ENCODE results near the gene TRAPPC3L.

DNA sequence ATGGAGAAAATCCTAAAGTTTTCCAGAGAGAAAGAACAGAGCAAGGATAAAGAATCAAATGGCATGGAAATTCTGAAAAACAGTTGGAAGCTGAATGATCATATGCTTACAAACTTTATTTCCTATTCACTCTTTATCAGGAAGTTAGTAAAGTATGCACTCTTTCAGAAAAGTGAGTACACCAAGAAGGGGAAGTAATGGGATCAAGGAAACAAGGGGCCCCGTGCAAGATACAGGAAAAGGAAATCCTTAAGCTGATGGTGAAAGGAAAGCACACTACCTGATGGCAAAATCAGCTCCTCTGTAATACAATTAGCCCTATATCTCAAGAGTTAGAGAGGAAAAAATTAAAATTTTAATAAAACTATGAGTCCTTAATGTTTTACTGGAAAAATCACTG, 70.3 kb downstream of the TRAPPC3L start:
- TF ChIP-seq ILK (tag; IDR thresholded peaks at IDR 0.05; ENCODE audit: borderline replicate concordance, low read depth) (no peak), TBP (optimal IDR thresholded peaks at IDR 0.05; ENCODE audit: low read depth, low read length) (peak; percentile 13), MAFK (IDR thresholded peaks at IDR 0.05; ENCODE audit: low read length) (no peak), ZSCAN29 (IDR thresholded peaks at IDR 0.05) (no peak), EZH2 (IDR thresholded peaks at IDR 0.05; ENCODE audit: borderline replicate concordance, low read depth, low read length) (no peak), HNRNPH1 (optimal IDR thresholded peaks at IDR 0.05; ENCODE audit: low read depth, low read length) (no peak), CBFB (CRISPR knock-in tag; IDR thresholded peaks at IDR 0.05) (no peak)
- TF ChIP-seq, protein P1, sequence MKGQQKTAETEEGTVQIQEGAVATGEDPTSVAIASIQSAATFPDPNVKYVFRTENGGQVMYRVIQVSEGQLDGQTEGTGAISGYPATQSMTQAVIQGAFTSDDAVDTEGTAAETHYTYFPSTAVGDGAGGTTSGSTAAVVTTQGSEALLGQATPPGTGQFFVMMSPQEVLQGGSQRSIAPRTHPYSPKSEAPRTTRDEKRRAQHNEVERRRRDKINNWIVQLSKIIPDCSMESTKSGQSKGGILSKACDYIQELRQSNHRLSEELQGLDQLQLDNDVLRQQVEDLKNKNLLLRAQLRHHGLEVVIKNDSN (CRISPR knock-in tag; IDR thresholded peaks at IDR 0.05): no peak
